Lower leg skin (tissue), 4 donors: ENCODE data around the gene MFF. TPM values are rescaled to one million over a fixed set of nuclear protein-coding genes. Genes with fewer than 3 reads are reported as not detected.

Source experiments
- DNase-seq, 2 donors: peaks; one replicate each; pipeline ENCODE4 v3.0.0-alpha.2; 2019; ENCODE audit warnings: low spot score in 2 of 2
- H3K4me3 ChIP-seq: fragments of 200-600 bp; sonication (generic); 2 replicates; pipeline ENCODE4 v1.5.1; 2017; ENCODE audit warnings: mild to moderate bottlenecking, low read depth; ENCODE audit not compliant: poor library complexity, severe bottlenecking
- CTCF ChIP-seq, 3 donors: fragments of 450-650 bp; IDR thresholded peaks; one replicate each; pipeline ENCODE4 v1.5.1; 2016; ENCODE audit warnings: antibody characterized with exemption in 3 of 3, mild to moderate bottlenecking in 3 of 3, moderate library complexity in 2 of 3
- POLR2A ChIP-seq, 2 donors: fragments of 450-650 bp; IDR thresholded peaks; one replicate each; pipeline ENCODE4 v1.6.1; 2016 to 2017; ENCODE audit warnings: antibody characterized with exemption in 2 of 2, mild to moderate bottlenecking in 1 of 2, moderate library complexity in 1 of 2
- WGBS, 2 donors: methylation state at CpG; one replicate each; pipeline ENCODE4 v1.1.5; 2018; 5-methylcytosine and 5-hydroxymethylcytosine counted together
- intact Hi-C: fragments of 100-400 bp; cut with DNase I; formaldehyde crosslinking; loops from one replicate; pipeline ENCODE4 v1.15.0; 2023; ENCODE audit warnings: low total_unique reads
- total RNA-seq, 4 donors: library from RNA; depleted of rRNA; stranded (reverse); fragments of >200 nt; gene quantifications; one replicate each; pipeline ENCODE4 v1.1.0, GENCODE V29; 2016

MFF gene
- total RNA-seq, 4 donors from 2014 or later, result 76.6 to 105 (median 83.3) TPM

- TF ChIP-seq CTCF (IDR thresholded peaks at IDR 0.05), result no peak
- TF ChIP-seq POLR2A (IDR thresholded peaks at IDR 0.05), result no peak
- WGBS, 2 donors, result 91% methylated on average over 4 of the region's 4 CpGs
- no peak for DNase-seq
- H3K4me3 ChIP-seq, result no peak overlapping the region
- intact Hi-C loops, result no loop called here
These were observed 73.9 kb downstream of the MFF start for GRCh38 chr2:227398684-227399670.

GRCh38 chr2:227401550-227401949 is 76.5 kb downstream of the MFF start:
- WGBS, 2 donors, result 78 to 92% methylated on average over 2 of the region's 2 CpGs
- intact Hi-C loops, result loop anchor here (10.0 kb wide), 1 partner anchor 363 kb away; no protein-coding TSS in a partner anchor

GRCh38 chr2:227402321-227402720 is 77.3 kb downstream of the MFF start:
- no peak overlapping the region for H3K4me3 ChIP-seq
- intact Hi-C loops, result loop anchor here (10.0 kb wide), 1 partner anchor 362 kb away; no protein-coding TSS in a partner anchor
- no peak for TF ChIP-seq POLR2A (IDR thresholded peaks at IDR 0.05)
- TF ChIP-seq CTCF (IDR thresholded peaks at IDR 0.05), result no peak
- DNase-seq, result no peak

More at GRCh38 chr2:227401550-227401949, 76.5 kb downstream of the MFF start:
- H3K4me3 ChIP-seq, result no peak overlapping the region
- DNase-seq, result no peak
- TF ChIP-seq CTCF (IDR thresholded peaks at IDR 0.05) (no peak), POLR2A (IDR thresholded peaks at IDR 0.05) (no peak)

GRCh38 chr2:227402959-227403358 is 77.9 kb downstream of the MFF start:
- DNase-seq, result no peak
- WGBS, 2 donors, result 55 to 57% methylated on average over 4 of the region's 4 CpGs
- TF ChIP-seq POLR2A (IDR thresholded peaks at IDR 0.05) (no peak), CTCF (IDR thresholded peaks at IDR 0.05) (no peak)
- intact Hi-C loops, result loop anchor here (10.0 kb wide), 1 partner anchor 362 kb away; no protein-coding TSS in a partner anchor
- H3K4me3 ChIP-seq, result no peak overlapping the region

GRCh38 chr2:227404585-227405271 is 79.7 kb downstream of the MFF start:
- DNase-seq, result peak in 1 of 2 donors; percentile 5
- no peak for TF ChIP-seq CTCF (IDR thresholded peaks at IDR 0.05)
- no peak for TF ChIP-seq POLR2A (IDR thresholded peaks at IDR 0.05)
- WGBS, 2 donors, result 83 to 85% methylated on average over 4 of the region's 4 CpGs
- no peak overlapping the region for H3K4me3 ChIP-seq
- intact Hi-C loops, result loop anchor here (10.0 kb wide), 1 partner anchor 360 kb away; no protein-coding TSS in a partner anchor
